Activated T-cell treated with anti-CD3 and anti-CD28 coated beads, Interleukin-2, amount 50 U/mL, for 72 hours (primary cell): ENCODE results near the gene TMEM130. TPM values are rescaled to one million over a fixed set of nuclear protein-coding genes. Genes with fewer than 3 reads are reported as not detected.
A peak's percentile ranks its signal among the peaks of the same experiment; 100 is the strongest.

ENCODE experiments used
- ATAC-seq, 2 donors: fragments of 150-1000 bp; cut with Tn5 transposase; replicated peaks in 1 of 2; 2 replicates each; pipeline ENCODE4 v1.10.0; 2021; ENCODE audit warnings: moderate library complexity in 2 of 2, mild to moderate bottlenecking in 1 of 2
- DNase-seq, 2 donors: peaks; one replicate each; pipeline ENCODE4 v3.0.0; 2021 to 2022; ENCODE audit warnings: mixed read lengths in 1 of 2
- H3K27ac Mint-ChIP-seq: one replicate; pipeline ENCODE4 v1.8.0; 2022; ENCODE audit warnings: mild to moderate bottlenecking, moderate library complexity, mixed read lengths
- H3K27me3 Mint-ChIP-seq: one replicate; pipeline ENCODE4 v1.8.0; 2022; ENCODE audit warnings: low read depth, mixed read lengths
- H3K36me3 Mint-ChIP-seq, 2 donors: one replicate each; pipeline ENCODE4 v1.8.0; 2022; ENCODE audit warnings: mixed read lengths in 2 of 2, mild to moderate bottlenecking in 1 of 2; ENCODE audit not compliant: insufficient read depth in 2 of 2
- H3K4me1 Mint-ChIP-seq: one replicate; pipeline ENCODE4 v1.8.0; 2022; ENCODE audit warnings: low read depth, mixed read lengths
- H3K4me3 Mint-ChIP-seq, 2 donors: one replicate each; pipeline ENCODE4 v1.8.0; 2022; ENCODE audit warnings: mild to moderate bottlenecking in 2 of 2, mixed read lengths in 2 of 2, moderate library complexity in 2 of 2
- H3K9me3 Mint-ChIP-seq, 2 donors: one replicate each; pipeline ENCODE4 v1.8.0; 2022; ENCODE audit warnings: mixed read lengths in 2 of 2
- total RNA-seq, 2 donors: library from RNA; stranded (reverse); gene quantifications; one replicate each; pipeline ENCODE4 v1.2.3, GENCODE V29; 2022

The TMEM130 gene
- 1 to 10 TPM in 1 of 2 donors, under 1 TPM in 1; 0.35 to 2.0 TPM for total RNA-seq

- Mint-ChIP-seq H3K9me3 (no peaks in the 10 kb centered on the region), H3K27me3 (peaks cover 19% of the 10 kb centered on the region), H3K4me1 (peaks cover 6% of the 10 kb centered on the region), H3K36me3 (no peaks in the 10 kb centered on the region), H3K27ac (peak within 1 kb of the TSS; percentile 28), H3K4me3 (peak within 1 kb of the TSS; percentile 84)
- DNase-seq (no peak), ATAC-seq (peak; percentile 44 to 48)
Observed at GRCh38 chr7:98869597-98870120, at the start of gene TMEM130. Gene TMEM130 (minus strand): TSS chr7:98870014. CDS start chr7:98869861, 153 bp downstream.

- Mint-ChIP-seq H3K4me3 (no peak overlapping the region), H3K27ac (no peak overlapping the region), H3K9me3 (no peaks in the 10 kb centered on the region), H3K27me3 (no peaks in the 10 kb centered on the region), H3K36me3 (peaks cover 5 to 21% of the 10 kb centered on the region in 2 donors), H3K4me1 (no peaks in the 10 kb centered on the region)
- no peak for DNase-seq
- no peak for ATAC-seq
Observed at GRCh38 chr7:98917331-98917730, 47.5 kb upstream of the TMEM130 start.

GRCh38 chr7:98913612-98914011 is 43.8 kb upstream of the TMEM130 start:
- Mint-ChIP-seq H3K27ac (no peak overlapping the region), H3K4me1 (no peaks in the 10 kb centered on the region), H3K4me3 (no peak overlapping the region), H3K27me3 (no peaks in the 10 kb centered on the region), H3K9me3 (no peaks in the 10 kb centered on the region), H3K36me3 (peaks cover 6 to 24% of the 10 kb centered on the region in 2 donors)
- DNase-seq: no peak
- ATAC-seq: no peak

GRCh38 chr7:98913026-98913425 is 43.2 kb upstream of the TMEM130 start:
- H3K4me3 Mint-ChIP-seq: no peak overlapping the region
- no peak for DNase-seq
- no peak for ATAC-seq
- no peaks in the 10 kb centered on the region for H3K27me3 Mint-ChIP-seq
- H3K36me3 Mint-ChIP-seq: peaks cover 6 to 28% of the 10 kb centered on the region in 2 donors
- H3K27ac Mint-ChIP-seq: no peak overlapping the region
- H3K9me3 Mint-ChIP-seq: no peaks in the 10 kb centered on the region
- no peaks in the 10 kb centered on the region for H3K4me1 Mint-ChIP-seq

GRCh38 chr7:98911916-98912315 is 42.1 kb upstream of the TMEM130 start:
- no peaks in the 10 kb centered on the region for H3K9me3 Mint-ChIP-seq
- no peaks in the 10 kb centered on the region for H3K4me1 Mint-ChIP-seq
- H3K36me3 Mint-ChIP-seq: peaks cover 4 to 28% of the 10 kb centered on the region in 2 donors
- no peak overlapping the region for H3K27ac Mint-ChIP-seq
- H3K27me3 Mint-ChIP-seq: no peaks in the 10 kb centered on the region
- no peak overlapping the region for H3K4me3 Mint-ChIP-seq
- ATAC-seq: no peak
- DNase-seq: no peak

- ATAC-seq (no peak), DNase-seq (no peak)
- Mint-ChIP-seq H3K27ac (no peak overlapping the region), H3K36me3 (peaks cover 4 to 31% of the 10 kb centered on the region in 2 donors), H3K9me3 (no peaks in the 10 kb centered on the region), H3K27me3 (no peaks in the 10 kb centered on the region), H3K4me1 (no peaks in the 10 kb centered on the region), H3K4me3 (no peak overlapping the region)
Observed at GRCh38 chr7:98910427-98910826, 40.6 kb upstream of the TMEM130 start.

- Mint-ChIP-seq H3K27me3 (no peaks in the 10 kb centered on the region), H3K4me1 (no peaks in the 10 kb centered on the region), H3K27ac (no peak overlapping the region), H3K9me3 (no peaks in the 10 kb centered on the region), H3K4me3 (no peak overlapping the region), H3K36me3 (peaks cover 10 to 37% of the 10 kb centered on the region in 2 donors)
- DNase-seq (no peak), ATAC-seq (no peak)
Observed at GRCh38 chr7:98909487-98909886, 39.7 kb upstream of the TMEM130 start.

- Mint-ChIP-seq H3K27me3 (no peaks in the 10 kb centered on the region), H3K27ac (no peak overlapping the region), H3K4me1 (no peaks in the 10 kb centered on the region), H3K36me3 (peaks cover 11 to 39% of the 10 kb centered on the region in 2 donors), H3K4me3 (no peak overlapping the region), H3K9me3 (no peaks in the 10 kb centered on the region)
- DNase-seq: no peak
- no peak for ATAC-seq
Observed at GRCh38 chr7:98908585-98908984, 38.8 kb upstream of the TMEM130 start.

GRCh38 chr7:98907570-98907969 is 37.8 kb upstream of the TMEM130 start:
- DNase-seq (no peak), ATAC-seq (no peak)
- Mint-ChIP-seq H3K27ac (no peak overlapping the region), H3K27me3 (no peaks in the 10 kb centered on the region), H3K9me3 (no peaks in the 10 kb centered on the region), H3K4me3 (no peak overlapping the region), H3K4me1 (no peaks in the 10 kb centered on the region), H3K36me3 (peaks cover 13 to 38% of the 10 kb centered on the region in 2 donors)

GRCh38 chr7:98903246-98903645 is 33.4 kb upstream of the TMEM130 start:
- ATAC-seq: no peak

GRCh38 chr7:98902523-98902922 is 32.7 kb upstream of the TMEM130 start:
- Mint-ChIP-seq H3K36me3 (peaks cover 18 to 38% of the 10 kb centered on the region in 2 donors), H3K9me3 (no peaks in the 10 kb centered on the region), H3K27me3 (no peaks in the 10 kb centered on the region), H3K4me1 (no peaks in the 10 kb centered on the region), H3K4me3 (no peak overlapping the region), H3K27ac (peak overlapping the region; percentile 5)
- ATAC-seq (no peak), DNase-seq (no peak)

More at GRCh38 chr7:98903246-98903645, 33.4 kb upstream of the TMEM130 start:
- Mint-ChIP-seq H3K9me3 (no peaks in the 10 kb centered on the region), H3K27me3 (no peaks in the 10 kb centered on the region), H3K4me3 (no peak overlapping the region), H3K36me3 (peaks cover 17 to 39% of the 10 kb centered on the region in 2 donors), H3K4me1 (no peaks in the 10 kb centered on the region), H3K27ac (no peak overlapping the region)
- DNase-seq: no peak

- Mint-ChIP-seq H3K4me3 (no peak overlapping the region), H3K27ac (no peak overlapping the region), H3K4me1 (no peaks in the 10 kb centered on the region), H3K9me3 (no peaks in the 10 kb centered on the region), H3K36me3 (peaks cover 18 to 44% of the 10 kb centered on the region in 2 donors), H3K27me3 (no peaks in the 10 kb centered on the region)
- DNase-seq (no peak), ATAC-seq (no peak)
Observed at GRCh38 chr7:98900815-98901214, 31.0 kb upstream of the TMEM130 start.

GRCh38 chr7:98899816-98900215 is 30.0 kb upstream of the TMEM130 start:
- Mint-ChIP-seq H3K4me3 (no peak overlapping the region), H3K27me3 (no peaks in the 10 kb centered on the region), H3K4me1 (no peaks in the 10 kb centered on the region), H3K27ac (no peak overlapping the region), H3K9me3 (no peaks in the 10 kb centered on the region), H3K36me3 (peaks cover 12 to 48% of the 10 kb centered on the region in 2 donors)
- no peak for ATAC-seq
- no peak for DNase-seq

- no peak for DNase-seq
- H3K27me3 Mint-ChIP-seq: no peaks in the 10 kb centered on the region
- no peak overlapping the region for H3K27ac Mint-ChIP-seq
- no peak overlapping the region for H3K4me3 Mint-ChIP-seq
- no peaks in the 10 kb centered on the region for H3K4me1 Mint-ChIP-seq
- H3K9me3 Mint-ChIP-seq: no peaks in the 10 kb centered on the region
- ATAC-seq: no peak
- peaks cover 10 to 46% of the 10 kb centered on the region in 2 donors for H3K36me3 Mint-ChIP-seq
Observed at GRCh38 chr7:98892609-98893008, 22.8 kb upstream of the TMEM130 start.
